GM12878 (cell line): ENCODE measurements around the gene GMDS.

Experiments used
- FOXK2 ChIP-seq: fragments of 450-650 bp; IDR thresholded peaks from 2 replicates; pipeline ENCODE4 v1.6.1; 2017; ENCODE audit warnings: mild to moderate bottlenecking, moderate library complexity
- FOXM1 ChIP-seq: IDR thresholded peaks from 2 replicates; pipeline ENCODE4 v1.6.1; 2012; ENCODE audit warnings: low read depth, mild to moderate bottlenecking, inconsistent platforms, low read length, moderate library complexity
- POLR2A ChIP-seq: IDR thresholded peaks from 2 replicates; pipeline ENCODE4 v1.6.1; 2011; ENCODE audit warnings: low read depth, mild to moderate bottlenecking, low read length
- RELA ChIP-seq: fragments of 450-650 bp; IDR thresholded peaks from 2 replicates; pipeline ENCODE4 v1.8.0; 2014; ENCODE audit warnings: borderline replicate concordance; ENCODE audit not compliant: partially characterized antibody
- TF ChIP-seq, protein P1 (sequence below), 3 experiments: IDR thresholded peaks in 2 of 3; conservative IDR thresholded peaks in 1 of 3; 2 replicates each; pipeline ENCODE4 v1.5.1; 2011; ENCODE audit warnings: low read depth in 3 of 3, low read length in 3 of 3, mild to moderate bottlenecking in 3 of 3, control low read depth in 2 of 3, moderate library complexity in 2 of 3, inconsistent platforms in 1 of 3, mixed read lengths in 1 of 3; ENCODE audit not compliant: control insufficient read depth in 2 of 3, insufficient read depth in 1 of 3; ENCODE audit errors: extremely low read depth in 1 of 3
- TF ChIP-seq, protein P2 (sequence below): IDR thresholded peaks from 2 replicates; pipeline ENCODE4 v1.6.1; 2012; ENCODE audit warnings: low read depth, low read length, improper control_type of control experiment

DNA sequence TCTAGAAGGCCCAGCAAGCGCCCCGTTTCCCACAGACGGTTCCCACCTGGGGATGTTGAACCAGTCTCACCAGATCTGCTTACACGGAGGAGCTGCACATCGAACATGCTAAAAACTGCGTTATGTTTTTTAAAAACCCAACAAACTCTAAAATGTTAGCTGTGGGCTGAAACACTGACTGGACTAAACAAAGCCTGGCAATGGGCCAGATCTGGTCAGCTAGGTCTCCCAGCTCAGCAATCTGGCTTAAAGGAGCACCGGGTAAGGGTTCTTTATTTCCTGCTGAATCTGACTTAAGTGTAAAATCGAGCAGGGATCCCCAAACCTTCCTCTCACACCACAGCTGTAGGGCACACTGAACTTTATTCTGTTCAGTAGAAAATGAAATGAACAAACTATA is 478.8 kb downstream of the GMDS start:
- TF ChIP-seq, protein P1, sequence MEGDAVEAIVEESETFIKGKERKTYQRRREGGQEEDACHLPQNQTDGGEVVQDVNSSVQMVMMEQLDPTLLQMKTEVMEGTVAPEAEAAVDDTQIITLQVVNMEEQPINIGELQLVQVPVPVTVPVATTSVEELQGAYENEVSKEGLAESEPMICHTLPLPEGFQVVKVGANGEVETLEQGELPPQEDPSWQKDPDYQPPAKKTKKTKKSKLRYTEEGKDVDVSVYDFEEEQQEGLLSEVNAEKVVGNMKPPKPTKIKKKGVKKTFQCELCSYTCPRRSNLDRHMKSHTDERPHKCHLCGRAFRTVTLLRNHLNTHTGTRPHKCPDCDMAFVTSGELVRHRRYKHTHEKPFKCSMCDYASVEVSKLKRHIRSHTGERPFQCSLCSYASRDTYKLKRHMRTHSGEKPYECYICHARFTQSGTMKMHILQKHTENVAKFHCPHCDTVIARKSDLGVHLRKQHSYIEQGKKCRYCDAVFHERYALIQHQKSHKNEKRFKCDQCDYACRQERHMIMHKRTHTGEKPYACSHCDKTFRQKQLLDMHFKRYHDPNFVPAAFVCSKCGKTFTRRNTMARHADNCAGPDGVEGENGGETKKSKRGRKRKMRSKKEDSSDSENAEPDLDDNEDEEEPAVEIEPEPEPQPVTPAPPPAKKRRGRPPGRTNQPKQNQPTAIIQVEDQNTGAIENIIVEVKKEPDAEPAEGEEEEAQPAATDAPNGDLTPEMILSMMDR (IDR thresholded peaks at IDR 0.05 in 2 of 3, conservative IDR thresholded peaks at IDR 0.05 in 1 of 3; ENCODE audit: control insufficient read depth in 2 of 3, extremely low read depth in 1 of 3, insufficient read depth in 1 of 3, low read depth in 3 of 3, low read length in 3 of 3), result no peak
- no peak for TF ChIP-seq FOXM1
- TF ChIP-seq, protein P2, sequence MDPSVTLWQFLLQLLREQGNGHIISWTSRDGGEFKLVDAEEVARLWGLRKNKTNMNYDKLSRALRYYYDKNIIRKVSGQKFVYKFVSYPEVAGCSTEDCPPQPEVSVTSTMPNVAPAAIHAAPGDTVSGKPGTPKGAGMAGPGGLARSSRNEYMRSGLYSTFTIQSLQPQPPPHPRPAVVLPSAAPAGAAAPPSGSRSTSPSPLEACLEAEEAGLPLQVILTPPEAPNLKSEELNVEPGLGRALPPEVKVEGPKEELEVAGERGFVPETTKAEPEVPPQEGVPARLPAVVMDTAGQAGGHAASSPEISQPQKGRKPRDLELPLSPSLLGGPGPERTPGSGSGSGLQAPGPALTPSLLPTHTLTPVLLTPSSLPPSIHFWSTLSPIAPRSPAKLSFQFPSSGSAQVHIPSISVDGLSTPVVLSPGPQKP, result no peak
- TF ChIP-seq RELA, result no peak
- no peak for TF ChIP-seq POLR2A
- TF ChIP-seq FOXK2, result no peak
